Fibroblast of mammary gland (primary cell): ENCODE measurements around the gene ZNF511.
"Not testable (repeated sequence)": the region's sequence is repeated elsewhere in the genome, so short reads cannot be mapped to it uniquely, and the experiment has no call there.

ENCODE experiments used
- DNase-seq: peaks from one replicate; pipeline ENCODE4 v3.0.0-alpha.2; 2010; ENCODE audit warnings: low read depth
- H3K4me3 ChIP-seq: 2 replicates; pipeline ENCODE4 v1.5.1; 2011; ENCODE audit warnings: low read depth, mild to moderate bottlenecking, low read length, moderate library complexity; ENCODE audit not compliant: control insufficient read depth
- TF ChIP-seq, protein P1 (sequence below): conservative IDR thresholded peaks from 2 replicates; pipeline ENCODE4 v1.5.1; 2011; ENCODE audit warnings: low read depth, low read length, inconsistent platforms; ENCODE audit not compliant: control insufficient read depth, insufficient read depth

ZNF511 gene

DNA sequence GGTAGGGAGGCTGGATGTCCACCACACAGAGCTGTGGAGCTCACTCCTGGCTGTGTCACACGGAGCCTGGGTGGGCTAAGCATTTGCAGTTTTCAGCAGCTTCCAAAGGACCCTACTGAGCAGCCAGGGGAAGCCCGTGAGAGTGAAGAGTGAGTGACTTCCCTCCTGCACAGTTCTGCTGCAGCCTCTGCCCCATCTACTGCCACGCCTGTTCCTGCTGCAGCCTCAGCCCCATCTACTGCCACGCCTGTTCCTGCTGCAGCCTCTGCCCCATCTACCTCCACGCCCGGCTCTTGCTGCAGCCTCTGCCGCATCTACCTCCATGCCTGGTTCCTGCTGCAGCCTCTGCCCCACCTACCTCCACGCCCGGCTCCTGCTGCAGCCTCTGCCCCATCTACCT is 44.3 kb upstream of the ZNF511 start:
- TF ChIP-seq, protein P1, sequence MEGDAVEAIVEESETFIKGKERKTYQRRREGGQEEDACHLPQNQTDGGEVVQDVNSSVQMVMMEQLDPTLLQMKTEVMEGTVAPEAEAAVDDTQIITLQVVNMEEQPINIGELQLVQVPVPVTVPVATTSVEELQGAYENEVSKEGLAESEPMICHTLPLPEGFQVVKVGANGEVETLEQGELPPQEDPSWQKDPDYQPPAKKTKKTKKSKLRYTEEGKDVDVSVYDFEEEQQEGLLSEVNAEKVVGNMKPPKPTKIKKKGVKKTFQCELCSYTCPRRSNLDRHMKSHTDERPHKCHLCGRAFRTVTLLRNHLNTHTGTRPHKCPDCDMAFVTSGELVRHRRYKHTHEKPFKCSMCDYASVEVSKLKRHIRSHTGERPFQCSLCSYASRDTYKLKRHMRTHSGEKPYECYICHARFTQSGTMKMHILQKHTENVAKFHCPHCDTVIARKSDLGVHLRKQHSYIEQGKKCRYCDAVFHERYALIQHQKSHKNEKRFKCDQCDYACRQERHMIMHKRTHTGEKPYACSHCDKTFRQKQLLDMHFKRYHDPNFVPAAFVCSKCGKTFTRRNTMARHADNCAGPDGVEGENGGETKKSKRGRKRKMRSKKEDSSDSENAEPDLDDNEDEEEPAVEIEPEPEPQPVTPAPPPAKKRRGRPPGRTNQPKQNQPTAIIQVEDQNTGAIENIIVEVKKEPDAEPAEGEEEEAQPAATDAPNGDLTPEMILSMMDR = no peak
- no peak for DNase-seq
- H3K4me3 ChIP-seq = no peak overlapping the region

DNA sequence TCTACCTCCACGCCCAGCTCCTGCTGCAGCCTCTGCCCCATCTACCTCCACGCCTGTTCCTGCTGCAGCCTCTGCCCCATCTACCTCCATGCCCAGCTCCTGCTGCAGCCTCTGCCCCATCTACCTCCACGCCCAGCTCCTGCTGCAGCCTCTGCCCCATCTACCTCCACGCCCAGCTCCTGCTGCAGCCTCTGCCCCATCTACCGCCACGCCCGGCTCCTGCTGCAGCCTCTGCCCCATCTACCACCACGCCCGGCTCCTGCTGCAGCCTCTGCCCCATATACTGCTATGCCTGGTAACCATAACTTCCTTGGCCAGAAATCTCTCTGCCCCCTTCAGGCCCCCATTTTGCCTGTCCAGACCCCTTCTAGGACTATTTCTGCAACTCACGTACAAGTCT is 43.7 kb upstream of the ZNF511 start:
- H3K4me3 ChIP-seq, DNase-seq: not testable (repeated sequence)

DNA sequence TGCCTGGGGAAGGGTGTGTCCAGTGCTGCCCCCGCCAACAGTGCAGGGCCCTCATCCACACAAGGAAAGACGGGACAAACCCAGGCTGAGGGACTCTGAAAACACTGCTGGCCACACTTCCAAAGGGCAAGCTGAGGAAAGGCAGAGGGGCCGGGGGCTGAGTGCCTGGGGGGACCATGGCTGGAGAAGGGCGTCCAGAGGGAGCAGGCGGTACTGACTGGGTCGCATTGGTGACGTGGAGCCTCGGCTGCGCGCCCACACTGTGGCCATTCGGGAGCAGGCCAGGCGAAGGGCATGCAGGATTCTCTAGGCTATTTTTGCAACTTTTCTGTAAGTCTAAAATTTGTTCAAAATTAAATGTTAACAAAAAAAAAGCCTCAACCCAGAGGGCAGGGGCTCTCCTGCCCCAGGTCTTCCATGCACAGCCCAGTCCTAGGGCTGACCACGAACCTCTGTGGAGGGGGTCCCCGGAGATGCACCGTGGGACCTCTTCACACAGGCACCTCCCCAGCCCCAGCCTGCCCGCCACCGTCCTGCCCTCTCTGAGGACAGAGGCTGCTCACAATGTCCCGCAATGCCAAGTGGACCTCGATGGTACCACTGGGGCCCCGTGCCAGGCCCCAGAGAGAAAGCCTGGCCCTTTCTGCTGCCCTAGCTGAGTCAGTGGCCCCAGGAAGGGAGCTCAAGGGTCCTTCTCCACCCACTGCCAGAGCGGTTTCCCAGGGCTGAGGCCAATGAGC is 42.5 kb upstream of the ZNF511 start:
- DNase-seq = no peak

DNA sequence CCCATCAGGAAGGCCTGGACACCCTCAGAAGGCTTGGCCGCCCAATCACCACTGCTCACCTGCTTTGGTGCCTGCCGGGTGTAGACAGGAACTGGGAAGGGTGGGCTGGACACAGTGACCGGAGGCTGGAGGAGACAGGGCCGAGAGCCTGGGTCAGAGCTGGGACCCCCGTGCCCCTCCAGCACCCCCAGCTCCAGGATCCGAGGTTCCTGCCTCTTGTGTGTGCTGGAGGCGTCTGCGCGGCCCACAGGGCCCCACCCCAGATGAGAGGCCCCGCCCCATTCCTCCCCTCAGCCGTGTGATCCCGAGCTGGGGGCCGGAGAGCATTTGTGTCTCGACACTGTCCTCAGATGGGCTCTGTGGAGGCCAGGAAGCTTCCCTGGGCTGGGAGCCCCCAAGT is 41.4 kb upstream of the ZNF511 start:
- TF ChIP-seq, protein P1 = no peak
- no peak for DNase-seq
- H3K4me3 ChIP-seq = no peak overlapping the region

More for the DNA sequence above, 42.5 kb upstream of the ZNF511 start:
- H3K4me3 ChIP-seq = no peak overlapping the region
- TF ChIP-seq, protein P1 = no peak

DNA sequence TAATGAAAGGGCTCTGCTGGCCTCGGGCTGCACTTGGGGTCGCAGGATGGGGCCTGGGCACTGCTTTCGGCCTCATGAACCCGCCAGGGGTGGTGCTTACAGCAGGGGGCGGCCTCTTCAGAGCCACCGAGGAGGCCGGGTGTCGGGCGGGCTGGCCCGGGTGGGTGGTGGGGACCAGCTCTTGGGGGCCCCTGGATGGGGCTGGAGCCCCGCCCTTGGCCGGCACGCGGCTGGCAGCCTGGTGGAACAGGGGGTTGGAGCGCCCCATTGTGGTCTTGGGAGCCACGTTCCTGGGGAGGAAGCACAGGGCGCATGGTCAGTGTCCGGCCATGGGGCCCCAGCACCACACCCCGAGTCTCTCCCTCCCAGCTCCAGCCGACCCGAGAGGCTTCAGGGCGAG is 40.9 kb upstream of the ZNF511 start:
- DNase-seq = no peak
- TF ChIP-seq, protein P1 = no peak
- H3K4me3 ChIP-seq = no peak overlapping the region

DNA sequence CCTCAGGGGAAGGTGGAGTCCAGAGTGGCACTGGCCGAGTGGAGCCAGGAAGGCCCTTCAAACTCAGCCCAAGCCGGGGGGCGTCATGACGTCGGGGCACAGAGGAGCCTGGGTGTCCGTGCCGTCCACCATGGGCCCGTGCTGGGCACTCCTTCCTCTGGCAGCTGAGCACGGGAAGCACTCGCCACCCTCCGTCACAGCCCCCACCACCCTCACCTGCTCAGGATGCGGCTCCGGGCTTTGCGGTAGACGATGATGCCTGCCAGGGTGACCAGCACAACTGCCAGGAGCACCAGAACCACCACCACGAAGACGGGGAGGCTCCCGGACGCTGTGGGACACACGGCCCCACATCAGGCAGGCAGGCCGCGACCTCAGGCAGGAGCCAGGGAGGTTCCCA is 40.2 kb upstream of the ZNF511 start:
- TF ChIP-seq, protein P1 = no peak
- no peak overlapping the region for H3K4me3 ChIP-seq
- no peak for DNase-seq

DNA sequence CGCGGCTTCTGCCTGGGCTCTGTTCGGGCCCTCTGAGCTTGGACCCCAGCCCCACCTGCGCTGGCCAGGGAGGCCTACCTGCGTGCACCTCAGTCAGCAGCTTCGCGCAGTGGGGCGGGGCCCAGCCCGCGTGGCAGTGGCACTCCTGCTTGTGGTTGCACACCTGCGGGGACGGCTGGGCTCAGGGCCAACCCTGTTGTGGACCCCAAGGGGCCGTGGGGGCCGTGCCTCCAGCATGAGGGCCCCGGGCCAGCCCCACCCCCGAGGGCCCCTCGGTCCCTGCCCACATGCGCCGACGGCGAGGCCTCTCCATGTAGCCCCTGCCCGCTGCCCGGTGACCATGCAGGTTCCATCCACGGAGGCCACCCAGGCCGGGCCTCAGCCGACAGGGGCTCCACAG is 39.3 kb upstream of the ZNF511 start:
- no peak overlapping the region for H3K4me3 ChIP-seq
- TF ChIP-seq, protein P1 = no peak
- no peak for DNase-seq
